Astrocyte of the spinal cord (primary cell): Measurements from ENCODE around the gene SOCS1.
A peak's percentile ranks its signal among the peaks of the same experiment; 100 is the strongest.
"Not testable (repeated sequence)": the region's sequence is repeated elsewhere in the genome, so short reads cannot be mapped to it uniquely, and the experiment has no call there.

Source experiments
- DNase-seq: peaks from one replicate; pipeline ENCODE4 v3.0.0; 2011; ENCODE audit warnings: low read depth, low spot score
- H3K4me3 ChIP-seq: 2 replicates; pipeline ENCODE4 v1.5.1; 2011; ENCODE audit warnings: low read depth, mild to moderate bottlenecking, low read length, moderate library complexity
- CTCF ChIP-seq: IDR thresholded peaks from 2 replicates; pipeline ENCODE4 v1.5.1; 2012; ENCODE audit warnings: low read depth, mild to moderate bottlenecking, low read length, inconsistent platforms
- in situ Hi-C: cut with HindIII; loops from 2 replicates; pipeline ENCODE4 v1.10.0; 2017; ENCODE audit warnings: low sequenced_read_pairs

SOCS1 gene

GRCh38 chr16:11295672-11296071 is 39.7 kb upstream of the SOCS1 start:
- TF ChIP-seq CTCF = no peak
- in situ Hi-C loops = no loop called here
- H3K4me3 ChIP-seq = no peak overlapping the region
- no peak for DNase-seq

GRCh38 chr16:11292076-11292748 is 36.2 kb upstream of the SOCS1 start:
- in situ Hi-C loops = no loop called here
- no peak for DNase-seq
- no peak overlapping the region for H3K4me3 ChIP-seq
- no peak for TF ChIP-seq CTCF

GRCh38 chr16:11291091-11291703 is 35.2 kb upstream of the SOCS1 start:
- DNase-seq = peak; percentile 4
- no peak overlapping the region for H3K4me3 ChIP-seq
- no peak for TF ChIP-seq CTCF
- in situ Hi-C loops = no loop called here

- no peak for TF ChIP-seq CTCF
- no peak overlapping the region for H3K4me3 ChIP-seq
- DNase-seq = no peak
- in situ Hi-C loops = no loop called here
Observed at GRCh38 chr16:11290102-11290893, 34.3 kb upstream of the SOCS1 start.

GRCh38 chr16:11289696-11290095 is 33.7 kb upstream of the SOCS1 start:
- in situ Hi-C loops, H3K4me3 ChIP-seq, DNase-seq: not testable (repeated sequence)

- H3K4me3 ChIP-seq = no peak overlapping the region
- in situ Hi-C loops = no loop called here
- TF ChIP-seq CTCF = no peak
- no peak for DNase-seq
Observed at GRCh38 chr16:11289202-11289601, 33.2 kb upstream of the SOCS1 start.

GRCh38 chr16:11285842-11286241 is 29.8 kb upstream of the SOCS1 start:
- no peak for TF ChIP-seq CTCF
- H3K4me3 ChIP-seq = no peak overlapping the region
- no peak for DNase-seq
- in situ Hi-C loops = no loop called here
